Measurements from ENCODE around the gene HIVEP2.

HIVEP2 gene

DNA sequence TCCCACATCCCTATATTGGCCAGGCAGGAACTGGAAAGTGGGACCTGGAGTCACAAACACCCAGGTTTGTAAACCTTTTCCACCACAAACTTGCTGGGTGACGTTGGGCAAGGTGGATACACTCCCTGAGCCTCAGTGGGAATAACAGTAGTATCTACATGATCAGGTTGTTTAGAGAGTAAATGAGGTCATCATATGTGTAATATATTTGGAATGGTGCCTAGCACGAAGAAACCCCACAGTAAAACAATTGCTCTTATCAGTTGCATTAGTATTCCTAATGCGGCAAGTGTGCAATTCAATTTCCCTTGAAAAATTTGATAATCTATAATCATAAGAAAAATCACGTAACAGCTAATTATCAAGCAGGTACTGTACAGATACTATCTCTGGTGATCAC lies 51.9 kb downstream of the HIVEP2 start:
- DNase-seq (ENCODE audit: low read depth, low spot score), result no peak

DNA sequence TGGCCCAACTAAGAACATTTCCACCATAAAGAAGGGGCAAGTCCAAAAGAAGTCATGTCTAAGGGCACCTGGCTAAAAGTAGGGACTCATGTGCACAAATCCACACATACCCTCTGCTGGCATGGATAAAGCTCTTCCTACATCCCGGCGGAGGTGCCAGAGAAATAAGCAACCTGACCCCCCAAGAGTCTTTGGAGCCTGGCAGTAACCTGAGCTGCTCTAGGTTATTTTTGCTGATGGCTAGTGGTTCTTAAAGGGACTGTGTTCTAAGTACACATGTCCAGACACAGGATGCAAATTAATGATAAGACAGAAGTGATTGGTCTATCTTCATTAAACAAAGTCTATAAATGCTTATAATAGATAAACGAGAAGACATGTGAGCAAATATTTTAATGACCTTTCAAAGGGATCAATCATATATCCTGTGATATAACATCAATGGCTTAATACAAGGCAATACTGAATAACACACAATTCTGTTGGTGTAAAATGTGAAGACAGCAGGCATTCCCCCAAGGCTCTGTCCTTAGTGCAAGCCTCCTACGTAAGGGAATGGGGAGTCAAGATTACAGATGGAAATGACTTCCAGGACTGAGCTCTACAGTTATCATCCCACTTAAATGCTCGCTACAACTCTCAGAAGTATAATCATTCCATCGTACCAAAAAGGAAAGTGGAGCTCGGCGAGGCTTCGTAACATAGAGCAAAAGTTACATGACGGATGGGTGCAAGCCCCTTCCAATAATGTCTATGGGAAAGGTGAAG lies 52.5 kb downstream of the HIVEP2 start:
- DNase-seq (ENCODE audit: low read depth, low spot score), result no peak

DNA sequence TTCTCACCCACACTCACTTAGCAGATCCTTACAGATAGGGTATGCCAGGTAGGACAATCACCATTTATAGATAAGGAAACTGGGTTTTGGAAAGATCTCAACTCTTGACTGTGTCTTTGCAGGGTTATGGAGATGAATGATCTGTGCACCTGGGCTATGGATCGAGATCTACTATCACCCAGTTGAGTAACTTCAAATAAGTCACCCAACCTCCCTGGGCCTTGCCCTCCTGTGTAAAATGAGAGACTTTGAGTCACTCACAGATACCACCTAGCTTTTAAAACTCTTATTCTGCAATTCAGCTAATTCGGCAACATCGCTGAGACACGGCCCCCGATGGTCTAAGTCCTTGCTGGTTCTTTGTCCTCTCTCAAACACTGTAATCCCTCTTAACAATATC lies 53.5 kb downstream of the HIVEP2 start:
- no peak for DNase-seq (ENCODE audit: low read depth, low spot score)

DNA sequence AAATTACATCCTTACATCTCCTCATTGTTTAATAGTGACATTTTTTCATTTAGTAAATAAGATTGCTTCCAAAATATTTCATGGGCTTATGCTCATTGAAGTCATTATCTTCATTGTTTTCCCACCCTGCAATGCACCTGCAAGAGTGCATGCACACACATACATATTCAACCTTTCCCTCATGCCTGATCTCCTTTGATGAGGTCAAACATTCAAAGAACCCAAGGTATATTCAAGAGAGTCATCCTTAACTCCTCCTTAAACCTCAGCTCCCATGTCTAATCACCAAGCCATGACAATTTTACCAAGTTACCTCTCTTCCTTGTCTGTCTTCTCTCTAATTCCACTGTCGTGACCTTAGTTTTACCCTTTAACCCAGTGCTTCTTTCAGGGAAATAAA lies 56.5 kb downstream of the HIVEP2 start:
- no peak for DNase-seq (ENCODE audit: low read depth, low spot score)

DNA sequence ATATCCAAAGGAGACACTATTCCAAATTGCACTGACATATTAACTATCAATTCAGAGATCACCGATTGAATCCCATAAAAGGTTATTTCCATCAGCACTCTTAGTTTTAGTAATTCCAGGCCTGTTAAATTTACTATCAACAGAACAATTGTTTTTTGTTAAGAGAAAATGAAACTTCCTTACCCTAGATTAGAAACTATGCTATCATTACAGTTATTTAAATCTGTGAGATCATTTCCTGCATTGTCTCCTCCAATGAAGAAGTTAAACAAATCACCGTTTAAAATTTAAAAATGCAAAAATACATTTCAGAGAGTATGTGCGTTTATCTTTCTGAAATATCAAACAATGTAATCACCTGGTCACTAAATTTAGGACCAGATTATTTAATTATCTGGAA lies 57.5 kb downstream of the HIVEP2 start:
- DNase-seq (ENCODE audit: low read depth, low spot score), result no peak

DNA sequence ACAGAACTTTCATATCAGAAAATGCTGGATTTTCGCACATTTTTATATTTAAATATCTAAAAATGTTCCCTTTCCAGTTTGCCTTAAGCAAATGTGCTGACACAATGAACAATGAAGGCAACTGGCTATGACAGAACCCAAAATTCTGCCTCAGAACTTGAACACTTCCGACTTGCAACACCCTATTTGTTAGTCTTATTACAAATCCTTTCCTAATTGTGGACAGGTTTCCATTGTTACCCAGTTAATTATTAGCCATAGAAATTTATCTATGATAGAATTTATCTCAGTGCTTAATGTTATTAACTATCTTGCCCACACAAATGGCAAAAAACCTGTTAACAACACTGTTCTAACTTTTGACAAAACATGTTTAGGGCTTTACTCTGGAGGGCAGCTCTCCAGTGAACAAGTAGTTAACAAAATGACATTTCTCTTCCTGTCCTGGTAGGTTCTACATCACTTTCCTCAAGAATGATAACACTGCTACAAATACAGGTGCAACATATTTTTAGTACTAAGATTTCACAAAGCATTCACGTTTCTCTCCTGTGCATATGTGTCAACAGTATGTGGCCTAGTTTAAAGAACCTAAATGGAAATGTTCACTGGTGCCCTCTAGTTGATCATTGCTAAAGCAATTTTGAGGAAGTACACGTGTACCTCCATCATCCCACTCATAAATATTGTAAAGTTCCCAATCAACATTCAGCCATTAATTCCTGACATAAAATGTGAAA lies 58.4 kb downstream of the HIVEP2 start:
- DNase-seq (ENCODE audit: low read depth, low spot score), result no peak

DNA sequence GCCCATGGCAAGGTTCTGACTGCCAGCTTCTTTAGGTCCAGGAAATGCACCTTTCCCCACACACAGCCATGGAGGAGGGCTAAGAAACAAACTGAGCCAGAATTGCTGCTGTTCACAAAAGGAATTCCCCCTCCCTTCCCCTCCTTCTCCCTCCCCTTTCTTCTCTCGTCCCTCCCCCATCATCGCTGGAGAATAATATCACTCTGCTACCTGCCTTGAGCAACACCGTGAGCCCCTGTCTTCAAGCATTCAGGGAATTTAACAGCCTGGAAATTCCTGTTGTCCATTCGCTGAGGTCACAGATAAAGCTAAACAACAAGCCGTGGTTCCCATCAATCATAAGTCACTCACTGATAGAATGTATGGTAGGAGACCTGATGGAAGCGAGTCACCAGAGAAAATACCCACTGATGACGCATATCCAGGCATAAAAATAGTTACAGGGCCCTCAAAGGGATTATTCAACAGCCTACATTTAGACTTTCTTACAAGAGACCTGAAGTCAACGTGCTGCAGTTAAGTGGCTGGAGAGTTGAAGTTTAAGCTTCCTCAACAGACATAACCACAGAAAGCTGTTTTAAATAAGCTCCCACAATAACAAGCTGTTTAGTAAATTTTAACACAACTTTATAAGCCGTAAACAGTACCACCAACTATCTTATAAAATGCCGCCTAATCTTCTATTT lies 59.7 kb downstream of the HIVEP2 start:
- DNase-seq (ENCODE audit: low read depth, low spot score), result peak; percentile 81

DNA sequence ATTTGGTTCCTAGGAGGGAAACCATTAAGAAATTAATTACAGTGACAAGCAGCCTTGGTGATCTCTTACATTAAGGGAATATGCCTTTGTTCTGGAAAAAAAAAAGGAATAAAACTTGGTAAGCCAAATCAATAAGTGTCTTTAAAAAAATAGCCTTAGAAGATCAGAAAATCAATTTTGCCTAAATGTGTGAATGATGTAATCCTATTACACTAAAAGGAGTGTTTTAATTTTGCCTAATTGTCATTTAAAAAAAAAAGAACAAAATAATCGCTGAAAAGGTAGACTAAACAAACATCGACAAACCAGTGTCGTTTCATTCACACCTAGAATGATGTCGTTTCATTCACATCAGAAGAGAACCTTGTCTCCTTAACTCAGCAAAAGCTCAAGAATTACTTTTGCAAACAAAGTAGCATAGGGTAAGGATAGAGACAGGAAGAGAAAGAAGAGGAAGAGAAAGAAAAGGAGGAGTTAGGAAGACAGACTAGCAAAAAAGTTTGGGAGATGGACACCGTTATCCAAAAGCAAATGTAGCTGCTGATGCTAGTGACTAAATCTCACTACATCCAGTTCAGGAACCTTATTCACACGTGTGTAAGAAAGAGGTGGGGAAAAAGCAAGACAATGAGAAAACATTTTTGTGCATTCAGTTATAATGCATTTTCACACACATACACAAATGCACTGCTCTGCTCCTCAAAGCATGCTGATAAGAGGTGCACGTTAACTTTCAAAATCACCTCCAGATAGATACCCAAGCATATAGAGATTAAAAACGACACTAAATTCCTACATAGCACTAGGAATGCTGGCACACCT lies 60.6 kb downstream of the HIVEP2 start:
- DNase-seq (ENCODE audit: low read depth, low spot score), result no peak

DNA sequence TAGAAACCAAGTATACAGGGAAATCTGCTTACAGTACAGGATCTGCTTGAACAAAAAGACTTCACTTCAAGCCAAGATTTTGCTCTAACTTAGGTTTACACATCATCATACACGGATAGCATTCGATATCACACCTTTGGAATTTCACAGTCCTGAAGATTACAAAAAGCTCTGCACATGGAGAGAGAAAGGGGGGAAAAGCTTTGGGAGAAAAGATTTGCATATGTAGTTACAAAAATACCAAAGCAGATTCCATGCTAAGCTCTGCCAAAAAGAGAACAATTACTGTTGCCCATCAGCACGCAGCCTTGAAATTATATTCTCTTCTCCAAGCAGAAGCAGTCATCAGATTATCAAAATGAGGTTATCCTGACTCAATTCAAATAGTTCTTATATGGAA lies 62.0 kb downstream of the HIVEP2 start:
- DNase-seq (ENCODE audit: low read depth, low spot score), result no peak

DNA sequence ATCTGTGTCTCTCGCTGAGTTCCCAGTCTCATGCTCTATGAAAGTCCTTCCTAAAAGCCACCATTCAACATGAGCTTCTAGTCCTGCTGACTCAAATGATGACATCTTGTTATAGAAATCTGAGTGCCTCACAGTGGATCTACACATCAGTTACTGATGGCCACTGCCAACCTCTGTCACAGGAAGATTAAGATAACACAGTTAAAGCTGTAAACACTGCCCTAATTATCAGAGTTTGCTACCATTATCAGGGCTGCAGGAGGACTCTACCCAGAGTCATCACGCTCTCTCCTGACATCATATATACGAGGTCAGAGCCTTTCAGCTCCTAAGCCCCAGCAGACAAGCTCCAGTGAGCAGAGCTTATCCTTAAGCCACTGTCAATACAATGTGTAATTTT lies 63.2 kb downstream of the HIVEP2 start:
- no peak for DNase-seq (ENCODE audit: low read depth, low spot score)

DNA sequence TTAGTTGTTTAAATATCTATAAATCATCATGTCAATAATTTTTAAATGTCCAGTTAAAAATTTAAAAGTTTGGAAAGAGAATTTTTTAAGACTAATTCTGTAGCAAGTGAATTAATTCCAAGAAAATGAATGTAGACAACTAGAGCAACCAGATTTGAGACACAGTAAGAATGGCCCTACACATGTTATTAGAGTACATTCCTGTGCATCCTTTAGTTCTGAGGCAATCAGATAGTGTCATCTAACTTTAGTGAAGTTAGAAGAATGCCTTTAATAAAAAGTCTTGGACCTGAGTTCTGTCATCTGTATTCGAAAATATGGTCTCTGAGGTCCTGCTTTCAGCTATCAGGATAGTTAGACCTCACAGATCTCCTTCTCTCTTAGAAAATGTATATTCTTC lies 63.7 kb downstream of the HIVEP2 start:
- no peak for DNase-seq (ENCODE audit: low read depth, low spot score)

DNA sequence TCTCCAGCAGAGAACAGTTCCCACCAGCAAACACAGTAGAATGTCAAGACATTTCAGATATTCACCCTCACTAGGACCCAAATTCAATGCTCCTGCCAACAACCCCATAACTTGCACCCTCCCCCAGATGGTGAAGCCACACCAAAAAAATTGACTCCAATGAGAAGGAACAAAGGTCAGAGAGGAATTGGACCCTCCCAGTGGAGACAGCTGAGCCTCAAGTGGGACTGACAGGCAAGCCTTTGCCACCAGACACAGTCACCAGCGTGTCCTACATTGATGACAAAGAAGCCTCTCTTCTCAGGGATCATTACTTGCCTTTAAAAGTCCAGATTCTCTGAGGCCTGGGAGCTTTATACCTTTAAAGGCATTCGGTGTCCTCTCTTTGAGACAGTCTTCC lies 64.8 kb downstream of the HIVEP2 start:
- DNase-seq (ENCODE audit: low read depth, low spot score), result no peak

DNA sequence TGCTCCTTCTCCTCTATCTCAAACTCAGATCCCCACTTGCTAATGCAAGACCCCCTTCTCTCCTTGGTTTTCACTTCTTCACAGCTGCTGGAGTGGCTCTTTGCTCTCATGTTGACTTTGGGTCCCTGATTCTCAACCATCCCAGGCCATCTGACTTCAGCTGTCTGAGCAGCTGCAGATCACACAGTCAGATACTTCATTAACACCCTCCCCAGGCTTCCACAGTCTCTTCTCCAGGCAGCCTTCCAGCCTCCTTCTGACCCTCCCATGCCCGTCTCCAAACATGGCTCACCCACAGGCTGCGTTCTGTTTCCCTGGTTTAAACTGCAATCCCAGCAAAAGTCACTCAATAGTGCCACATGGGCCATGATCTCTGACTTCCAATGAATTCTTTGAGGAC lies 65.4 kb downstream of the HIVEP2 start:
- no peak for DNase-seq (ENCODE audit: low read depth, low spot score)

DNA sequence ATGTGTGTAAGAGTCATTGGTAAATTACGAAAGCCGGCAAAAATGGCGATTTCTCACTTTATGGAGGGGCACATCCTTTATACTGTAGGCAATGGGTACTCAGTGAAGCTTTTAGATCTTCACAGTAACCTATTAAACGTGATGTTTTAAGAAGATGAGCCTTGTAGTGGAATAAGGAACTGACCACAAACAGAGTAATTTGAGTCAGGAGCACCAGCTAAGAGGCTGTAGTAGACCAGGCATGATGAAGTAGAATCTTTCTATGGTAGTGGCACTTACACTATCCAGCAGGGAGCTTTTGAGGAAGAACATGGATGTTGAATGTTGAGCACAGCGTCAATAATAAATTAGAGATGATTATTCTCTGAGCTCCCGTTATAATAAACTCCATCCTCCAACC lies 65.9 kb downstream of the HIVEP2 start:
- no peak for DNase-seq (ENCODE audit: low read depth, low spot score)

DNA sequence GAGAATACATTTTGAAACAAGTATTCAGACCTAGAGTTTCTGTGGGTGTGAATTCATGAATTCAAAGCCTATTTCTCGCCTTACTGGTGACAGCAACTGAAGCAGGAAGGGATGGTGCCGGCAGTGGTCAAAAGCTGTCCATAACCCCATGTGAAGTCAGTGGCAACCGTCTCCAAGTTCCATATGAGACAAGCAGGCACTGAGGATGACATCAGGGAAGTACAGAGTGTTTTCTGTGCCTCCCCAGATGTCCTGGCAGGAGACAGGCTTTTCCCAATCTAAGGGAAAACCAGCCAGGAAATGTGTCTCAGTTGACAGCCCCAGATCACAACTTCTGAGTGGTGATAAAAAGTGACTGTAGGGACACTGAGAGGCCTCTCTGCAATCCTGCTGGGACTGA lies 66.6 kb downstream of the HIVEP2 start:
- no peak for DNase-seq (ENCODE audit: low read depth, low spot score)

DNA sequence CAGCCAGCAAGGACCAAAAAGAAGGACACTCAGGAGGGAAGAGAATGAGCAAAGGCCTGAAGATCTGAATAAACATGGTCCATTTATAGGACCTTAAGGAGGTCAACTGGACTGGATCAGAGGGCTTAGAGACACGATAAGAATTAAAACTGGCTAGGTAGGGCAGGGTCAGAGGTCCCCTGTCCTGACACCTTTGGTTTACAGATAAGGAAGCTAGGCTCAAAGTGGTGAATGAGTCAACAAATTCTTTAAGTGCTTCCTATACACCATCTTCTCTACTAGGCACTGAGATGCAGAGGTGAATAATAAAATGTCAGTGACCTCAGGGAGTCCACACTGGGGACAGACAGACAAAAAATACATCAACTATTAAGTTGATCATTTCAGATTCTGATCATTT lies 70.3 kb downstream of the HIVEP2 start:
- DNase-seq (ENCODE audit: low read depth, low spot score), result no peak

DNA sequence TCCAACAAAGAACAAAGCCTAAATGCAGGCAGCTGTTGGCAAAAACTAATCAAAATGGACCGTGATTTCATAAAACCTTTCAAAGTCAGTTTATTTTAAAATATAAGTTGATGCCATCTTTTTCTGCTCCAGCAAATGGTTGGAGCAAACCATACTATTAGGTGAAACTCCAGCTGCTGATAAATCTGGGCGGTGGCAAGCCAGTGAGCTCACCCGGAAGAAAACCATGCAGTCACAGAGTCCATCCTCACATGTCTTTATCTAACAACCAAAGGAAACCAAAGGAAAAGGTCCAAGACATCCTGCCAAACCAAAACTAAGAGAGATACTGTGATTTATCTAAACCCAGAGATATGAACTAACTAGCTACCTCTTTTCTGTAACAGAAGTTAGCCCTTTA lies 72.6 kb downstream of the HIVEP2 start:
- no peak for DNase-seq (ENCODE audit: low read depth, low spot score)

DNA sequence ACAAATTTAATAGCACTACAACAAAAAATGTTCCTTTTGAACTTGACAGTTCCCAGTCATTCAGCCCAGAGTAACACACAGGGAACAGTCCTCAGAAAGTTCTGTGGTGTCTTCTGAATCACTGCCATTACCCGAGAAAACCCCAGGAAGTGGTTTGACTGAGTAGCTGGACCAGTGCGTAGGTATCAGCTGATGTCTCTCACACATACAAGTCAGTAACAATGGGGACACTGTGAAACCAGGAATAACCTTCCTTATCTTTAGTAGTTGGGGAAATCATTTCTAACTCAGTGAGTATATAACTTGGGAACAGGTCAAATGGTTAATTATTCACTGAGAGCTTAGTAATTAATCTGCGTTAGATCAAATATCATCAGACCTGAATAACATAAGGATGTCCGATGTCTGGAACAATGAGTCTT lies 73.1 kb downstream of the HIVEP2 start:
- DNase-seq (ENCODE audit: low read depth, low spot score), result no peak

DNA sequence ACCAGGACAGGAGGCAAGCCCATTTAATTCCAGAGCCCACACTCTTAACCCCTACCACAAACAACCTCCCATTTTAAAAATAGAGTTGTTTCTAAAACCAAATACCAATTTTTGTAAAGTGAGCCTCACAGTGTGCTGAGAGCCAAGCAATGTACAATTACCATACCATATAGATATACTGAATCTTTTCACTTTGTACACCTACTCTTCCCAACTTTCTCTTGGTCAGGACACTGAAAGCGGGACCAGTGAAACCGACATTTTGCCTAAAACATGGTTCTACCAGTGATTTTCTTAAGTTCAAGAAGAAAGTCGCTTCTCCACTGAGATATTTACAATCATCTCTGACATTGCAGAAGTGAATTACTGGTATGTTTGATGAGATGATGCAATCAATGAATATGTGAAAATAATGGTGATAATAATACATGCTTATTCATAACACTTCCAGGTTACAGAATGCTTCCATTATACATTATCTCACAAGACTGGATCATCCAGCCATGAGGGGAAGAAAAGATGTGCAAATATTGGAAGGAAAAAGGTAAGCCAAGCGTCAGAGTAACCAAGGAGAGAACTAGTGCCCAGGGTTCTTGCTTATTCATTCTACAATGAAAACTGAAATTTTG lies 74.1 kb downstream of the HIVEP2 start:
- DNase-seq (ENCODE audit: low read depth, low spot score), result no peak

DNA sequence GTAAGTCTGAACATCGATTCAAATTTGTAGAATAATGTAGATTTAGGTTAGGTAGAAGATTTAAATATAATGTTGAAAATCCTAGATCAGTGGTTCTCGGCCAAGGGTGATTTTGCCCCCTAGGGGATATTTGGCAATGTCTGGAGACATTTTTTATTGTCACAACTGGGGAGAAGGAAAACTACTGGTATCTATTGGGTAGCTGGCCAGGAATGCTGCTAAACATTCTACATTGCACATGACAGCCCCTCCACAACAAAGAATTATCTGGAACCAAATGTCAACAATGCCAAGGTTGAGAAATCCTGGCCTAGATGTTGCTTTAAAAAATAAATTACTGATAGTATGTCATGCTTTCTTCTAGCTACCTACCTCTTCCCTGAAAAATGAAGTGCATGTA lies 76.1 kb downstream of the HIVEP2 start:
- no peak for DNase-seq (ENCODE audit: low read depth, low spot score)

DNA sequence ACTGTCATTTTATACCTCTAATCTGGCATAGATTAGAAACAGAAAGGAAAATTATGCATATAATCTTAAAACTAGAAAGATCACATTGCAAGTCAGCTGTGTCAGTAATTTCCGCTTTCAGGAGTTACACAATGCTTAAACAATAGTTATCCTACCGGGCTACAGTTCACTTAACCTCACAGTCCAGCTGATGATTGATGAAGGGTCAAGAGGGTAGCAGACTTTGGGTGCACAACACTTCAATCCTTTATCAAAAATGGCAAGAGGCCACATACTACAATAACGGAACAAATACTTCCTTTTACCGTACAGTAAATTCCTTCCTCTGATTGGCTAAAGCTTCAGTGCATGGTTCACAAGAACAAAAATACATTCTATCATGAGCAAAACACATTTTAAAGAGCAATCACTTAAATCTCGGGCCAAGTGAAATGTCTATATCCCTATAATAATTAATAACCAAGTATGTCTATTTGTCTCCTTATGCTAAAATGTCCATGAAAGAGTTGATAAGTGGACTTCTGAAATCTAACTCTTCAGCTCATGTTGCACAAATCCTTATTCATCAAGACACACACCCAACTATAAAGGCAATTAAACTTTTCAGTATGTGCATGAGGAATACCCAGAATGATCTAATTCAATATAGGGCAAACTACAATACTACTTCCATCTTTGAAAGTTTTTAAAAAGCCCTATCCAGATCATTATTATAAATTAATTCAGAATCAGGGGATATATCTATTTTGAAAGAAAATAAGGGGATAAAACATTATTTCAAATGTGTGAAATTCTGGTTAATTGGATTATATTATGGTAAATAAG lies 76.8 kb downstream of the HIVEP2 start:
- no peak for DNase-seq (ENCODE audit: low read depth, low spot score)

Data from brain pericyte (primary cell).